Sciatic nerve (tissue), 2 donors: ENCODE results near the gene SPEG. TPM values are rescaled to one million over a fixed set of nuclear protein-coding genes. Genes with fewer than 3 reads are reported as not detected.
A peak's percentile ranks its signal among the peaks of the same experiment; 100 is the strongest.

Experiments used
- ATAC-seq: fragments of 200-7000 bp; cut with Tn5 transposase; one replicate; pipeline ENCODE4 v1.9.1; 2020; ENCODE audit warnings: mild to moderate bottlenecking, moderate library complexity
- DNase-seq: peaks from one replicate; pipeline ENCODE4 v3.0.0-alpha.2; 2020; ENCODE audit warnings: low spot score
- intact Hi-C: fragments of 100-400 bp; cut with DNase I; formaldehyde crosslinking; loops from one replicate; pipeline ENCODE4 v1.14.2; 2022
- total RNA-seq: library from RNA; stranded (reverse); fragmentation: NEBNext Ultra II Directional; extraction: Animal tissue kit (Norgen Biotek cat#: 25700); gene quantifications from one replicate; pipeline ENCODE4 v1.2.1, GENCODE V29; 2021
- donor health status: DM: no; HTN: no; CAD: no.
- donor health status: DM: no; HTN: no; CAD: no.

SPEG gene
- total RNA-seq, 1 donor from 2014 or later: 7.2 TPM

DNA sequence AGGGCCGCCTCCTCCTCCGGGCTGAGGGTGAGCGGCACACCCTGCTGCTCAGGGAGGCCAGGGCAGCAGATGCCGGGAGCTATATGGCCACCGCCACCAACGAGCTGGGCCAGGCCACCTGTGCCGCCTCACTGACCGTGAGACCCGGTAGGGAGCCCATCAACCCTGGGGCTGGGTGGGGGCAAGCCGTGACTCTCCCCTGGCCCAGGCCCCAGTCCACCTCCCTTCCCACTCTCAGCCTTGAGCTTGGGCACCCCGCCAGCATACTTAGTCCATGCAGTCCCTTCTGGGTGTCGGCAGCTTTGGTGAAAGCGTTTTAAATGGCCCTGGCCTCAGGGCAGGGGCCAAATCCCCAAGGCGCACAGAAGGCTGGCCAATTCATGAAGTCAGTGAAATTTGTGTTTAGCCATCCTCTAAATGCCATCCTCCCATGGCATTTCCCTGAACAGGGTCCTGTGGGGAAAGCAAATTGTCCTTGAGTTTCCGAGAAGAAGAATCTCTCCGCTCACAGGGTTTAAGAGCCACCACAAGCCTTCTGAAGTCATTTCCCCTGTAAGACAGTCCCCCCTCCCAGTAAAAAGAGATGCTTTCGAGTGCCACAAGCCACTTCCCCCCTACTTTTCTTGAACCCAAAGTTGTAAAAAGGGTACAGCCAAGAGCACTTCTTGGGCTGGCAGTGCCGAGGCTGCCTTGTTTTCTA is 17.2 kb downstream of the SPEG start:
- intact Hi-C loops: no loop called here
- ATAC-seq: no peak
- no peak for DNase-seq

DNA sequence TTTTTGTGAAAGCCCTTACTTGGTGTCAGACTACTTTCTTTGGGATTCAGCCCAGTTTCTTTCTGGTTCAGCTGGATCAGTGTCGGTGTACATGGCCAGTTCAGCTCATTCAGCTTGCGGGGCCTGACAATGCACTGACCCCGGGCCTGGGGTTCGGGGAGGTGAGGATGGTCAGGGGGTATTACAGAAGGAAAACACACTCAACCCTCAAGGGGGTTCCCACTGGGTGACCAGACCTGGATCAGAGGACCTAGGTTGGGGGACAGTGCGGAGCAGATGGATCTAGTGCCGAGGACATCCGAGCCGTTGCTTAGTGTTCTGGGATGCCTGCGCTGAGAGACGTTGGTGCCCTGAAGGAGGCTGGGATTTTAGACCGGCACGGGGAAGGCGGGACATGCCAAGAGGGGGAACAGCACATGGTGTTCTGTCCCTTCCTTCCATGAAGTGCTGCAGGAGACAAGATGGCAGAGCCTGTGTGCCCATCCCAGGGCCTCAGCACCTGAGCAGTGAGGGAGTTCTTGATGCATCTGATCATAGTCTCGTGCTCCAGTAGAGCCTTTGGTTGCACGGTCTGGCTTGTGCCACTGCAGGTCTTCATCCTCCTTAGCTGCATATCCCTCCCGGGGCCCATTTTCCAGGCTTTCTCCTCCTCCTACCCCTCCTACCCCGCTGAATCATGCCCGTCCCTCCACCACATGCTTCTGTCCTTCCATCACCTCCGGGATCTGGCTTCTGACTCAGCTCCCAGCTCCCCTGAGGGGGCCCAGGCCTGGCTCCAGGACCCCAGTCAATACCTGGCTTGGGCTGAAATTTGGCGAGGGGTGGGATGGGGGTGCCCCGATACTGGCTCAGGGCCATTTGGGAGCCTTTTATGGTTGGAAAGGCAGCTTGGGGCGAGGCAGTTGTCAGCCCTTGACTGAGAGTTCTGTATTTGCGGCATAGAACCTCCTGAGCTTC is 18.0 kb downstream of the SPEG start:
- intact Hi-C loops: no loop called here
- ATAC-seq: peak; percentile 79

DNA sequence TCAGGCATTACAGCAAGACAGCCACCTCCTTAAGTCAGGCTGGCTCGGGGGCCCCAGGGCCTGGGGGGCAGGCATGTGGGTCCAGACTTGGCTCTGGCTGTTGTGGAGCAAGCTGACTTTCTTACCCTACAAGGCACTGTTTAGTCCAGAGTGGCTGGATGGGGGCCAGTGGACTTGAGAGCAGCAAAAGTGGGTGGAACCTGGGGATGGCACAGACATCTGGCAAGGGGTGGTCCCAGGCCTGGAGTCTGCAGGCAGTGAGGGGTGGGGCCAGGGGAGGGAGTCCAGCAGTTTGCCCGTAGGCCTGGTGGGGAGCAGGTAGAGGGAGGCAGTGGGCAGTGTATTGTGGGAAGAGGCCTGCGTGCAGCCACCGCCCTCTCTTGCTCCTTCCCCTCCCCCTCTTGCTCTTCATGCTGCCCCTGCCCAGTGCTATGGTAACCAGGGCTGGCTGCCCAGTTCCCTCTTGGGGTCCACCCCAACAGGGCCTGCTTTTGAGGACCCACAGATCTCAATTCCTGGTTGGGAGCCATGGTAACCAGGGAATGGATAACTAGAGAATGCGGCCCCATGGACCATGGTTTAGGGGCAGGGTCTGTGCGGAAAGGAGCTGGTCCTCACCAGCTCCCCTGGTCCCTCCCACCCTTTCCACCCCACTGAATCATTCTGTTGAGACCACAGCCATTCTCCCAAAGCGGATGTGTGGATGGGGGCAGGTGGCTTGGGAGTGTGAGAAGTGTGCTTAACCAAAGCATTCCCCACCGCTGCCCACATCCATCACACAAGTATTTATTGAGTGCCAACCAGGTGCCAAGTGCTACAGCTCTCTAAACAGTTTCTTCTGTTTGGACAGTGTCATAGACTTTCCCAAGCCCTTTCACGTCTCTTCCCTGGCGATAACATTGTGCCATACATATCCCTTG is 19.3 kb downstream of the SPEG start:
- intact Hi-C loops: no loop called here
- ATAC-seq (peak; percentile 20), DNase-seq (no peak)

More for the DNA sequence above, 18.0 kb downstream of the SPEG start:
- DNase-seq: no peak

DNA sequence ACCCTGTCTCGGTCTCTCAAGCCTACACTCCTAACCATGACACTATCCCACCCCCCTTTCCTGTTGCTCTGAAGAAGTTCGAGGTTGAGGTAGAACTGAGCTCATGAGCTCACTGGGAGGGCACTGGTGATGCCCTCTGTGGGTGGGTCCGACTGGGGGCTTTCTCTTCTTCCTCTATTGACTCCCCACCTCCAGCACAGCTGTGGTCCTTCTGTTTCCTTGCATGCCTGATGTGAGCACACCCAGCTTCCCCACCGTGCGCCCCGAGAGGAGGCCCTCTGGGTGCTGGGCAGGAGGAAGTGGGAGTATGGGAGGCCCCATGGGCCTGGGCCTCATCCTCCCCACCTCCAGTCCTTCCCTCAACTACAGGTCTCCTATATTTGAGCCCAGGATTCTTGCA is 20.9 kb downstream of the SPEG start:
- DNase-seq (no peak), ATAC-seq (no peak)
- intact Hi-C loops: no loop called here

DNA sequence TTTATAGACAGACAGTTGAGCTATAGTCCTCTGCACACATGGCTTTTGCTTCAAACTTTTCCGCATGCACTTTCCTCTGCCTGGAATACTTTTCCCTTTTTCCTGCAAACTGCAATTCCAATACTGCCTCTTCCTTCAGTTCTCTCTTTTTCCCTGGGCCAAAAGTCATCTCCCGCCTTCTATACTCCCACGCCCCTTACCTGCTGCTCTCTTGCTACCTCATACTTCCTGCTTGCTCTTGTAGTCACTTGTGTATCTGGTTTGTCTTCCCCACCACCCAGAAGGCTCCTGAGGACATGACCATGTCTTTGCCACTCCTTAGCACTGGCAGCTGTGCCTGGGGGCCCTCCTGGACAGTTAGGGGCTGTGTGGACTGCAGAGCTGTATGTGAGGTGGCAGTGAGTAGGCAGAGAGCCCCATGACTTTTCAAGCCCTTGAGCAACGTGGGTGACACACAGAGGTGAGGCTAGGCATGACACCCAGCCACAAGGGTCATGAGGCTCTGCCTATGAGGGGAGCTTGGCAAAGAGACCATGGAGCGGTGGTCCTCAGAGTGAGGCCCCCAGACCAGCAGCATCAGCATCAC is 23.2 kb downstream of the SPEG start:
- intact Hi-C loops: no loop called here
- ATAC-seq: no peak
- no peak for DNase-seq

DNA sequence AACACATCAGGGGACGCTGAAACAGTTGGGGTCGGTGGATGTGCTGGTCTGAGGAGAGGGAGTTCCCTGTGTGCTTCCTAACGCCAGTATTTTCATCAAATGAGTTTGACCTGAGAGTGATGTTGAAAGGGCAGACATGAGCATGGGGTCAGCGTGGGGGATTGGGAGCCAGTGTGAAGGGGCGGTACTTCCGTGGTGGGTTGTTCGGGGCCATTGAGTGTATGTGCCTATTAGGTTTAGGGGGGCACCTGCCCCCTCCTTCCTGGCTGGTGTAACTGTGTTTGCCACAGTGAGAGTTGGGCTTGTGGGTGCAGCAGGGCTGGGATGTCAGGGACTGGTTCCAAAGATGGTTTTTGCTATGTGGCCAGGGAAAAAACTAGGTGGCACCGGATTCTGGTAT is 24.4 kb downstream of the SPEG start:
- DNase-seq: no peak
- intact Hi-C loops: no loop called here
- no peak for ATAC-seq

DNA sequence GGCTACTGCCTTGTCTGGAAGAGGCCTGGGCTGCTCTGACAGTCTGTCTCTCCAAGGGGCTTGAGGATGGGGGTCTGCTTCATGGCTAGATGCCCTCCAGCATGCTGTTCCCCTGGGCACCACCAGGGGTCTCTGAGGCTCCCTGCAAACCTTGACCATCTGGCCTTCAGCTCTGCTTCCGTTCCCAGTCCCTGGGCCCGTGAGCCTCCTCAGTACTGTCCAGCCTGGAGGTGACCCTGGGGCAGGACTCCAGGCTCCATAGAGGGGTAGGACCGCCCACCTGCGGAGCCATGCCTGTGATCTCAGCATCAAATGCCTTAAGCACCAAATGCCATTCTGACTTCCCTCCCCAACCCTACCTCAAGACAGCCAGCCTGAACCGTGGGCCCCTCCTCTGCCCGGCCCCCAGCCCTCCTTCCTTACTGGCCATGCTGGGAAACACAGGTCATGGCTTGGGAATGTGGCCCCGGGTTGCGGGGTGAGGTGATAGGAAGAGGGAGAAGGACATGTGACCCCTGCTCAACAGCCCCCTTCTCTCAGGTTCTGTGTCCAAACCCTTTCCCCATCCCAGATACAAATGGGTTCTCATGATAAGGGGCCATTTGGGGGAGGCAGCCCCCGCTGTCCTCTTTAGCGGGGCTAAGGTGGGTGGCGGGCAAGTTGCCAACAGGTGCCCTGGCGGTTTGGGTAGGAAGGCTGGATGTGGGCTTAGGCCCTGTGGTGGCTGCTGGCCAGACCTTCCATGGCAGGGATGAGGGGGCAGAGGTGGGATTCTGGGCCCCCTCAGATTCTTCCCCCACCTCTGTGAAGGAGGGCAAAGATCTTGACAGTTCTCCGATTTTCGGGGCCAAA is 25.0 kb downstream of the SPEG start:
- no peak for DNase-seq
- peak; percentile 75 for ATAC-seq
- intact Hi-C loops: no loop called here

DNA sequence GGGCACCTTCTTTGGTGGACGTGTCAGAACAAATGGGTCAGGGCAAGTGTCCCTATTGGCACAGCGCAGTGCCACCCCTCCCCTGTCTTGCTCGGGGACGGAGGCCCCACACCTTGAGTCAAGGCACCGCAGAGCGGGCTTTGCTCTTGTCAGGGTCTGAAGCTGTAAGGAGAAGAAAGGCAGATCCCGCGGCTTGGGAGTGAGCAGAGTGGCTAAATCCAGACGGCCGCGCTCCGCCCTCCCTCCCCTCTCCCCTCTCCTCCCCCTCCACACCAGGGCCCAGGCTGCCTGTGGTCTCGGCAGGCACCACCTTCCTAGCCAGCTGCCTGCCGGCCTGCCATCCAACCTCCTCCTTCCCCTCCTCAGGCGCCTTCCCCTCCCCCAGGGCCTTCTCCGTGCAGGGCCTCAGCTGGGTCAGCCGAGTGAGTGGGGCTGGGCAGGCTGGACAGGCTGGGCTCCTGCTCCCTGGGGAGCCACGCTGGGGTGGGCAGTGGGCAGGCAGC is 25.8 kb downstream of the SPEG start:
- intact Hi-C loops: no loop called here
- DNase-seq (no peak), ATAC-seq (peak; percentile 63)

DNA sequence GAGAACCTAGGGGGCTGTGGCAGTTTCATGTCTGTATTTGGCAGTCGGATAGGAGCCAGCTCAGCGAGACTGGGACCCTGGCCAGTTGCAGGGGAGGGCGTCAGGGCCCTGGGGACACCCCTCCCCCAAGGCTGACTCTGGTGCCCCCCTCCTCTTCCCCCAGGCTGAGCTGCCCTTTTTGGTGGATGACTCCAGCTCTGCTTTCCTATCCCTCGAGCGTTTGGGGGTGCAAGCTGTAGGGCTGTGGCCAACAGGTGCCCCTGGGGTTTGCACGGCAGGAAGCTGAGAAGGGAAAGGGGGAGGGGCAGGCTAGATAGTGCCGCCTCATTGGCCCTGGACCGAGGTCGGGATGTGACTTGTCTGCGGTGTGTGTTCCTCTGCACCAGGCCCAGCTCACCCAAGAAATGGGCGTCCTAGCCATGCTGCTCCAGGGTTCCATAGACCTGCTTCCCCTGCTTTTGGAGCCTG is 26.4 kb downstream of the SPEG start:
- peak; percentile 27 for ATAC-seq
- DNase-seq: no peak
- intact Hi-C loops: no loop called here

DNA sequence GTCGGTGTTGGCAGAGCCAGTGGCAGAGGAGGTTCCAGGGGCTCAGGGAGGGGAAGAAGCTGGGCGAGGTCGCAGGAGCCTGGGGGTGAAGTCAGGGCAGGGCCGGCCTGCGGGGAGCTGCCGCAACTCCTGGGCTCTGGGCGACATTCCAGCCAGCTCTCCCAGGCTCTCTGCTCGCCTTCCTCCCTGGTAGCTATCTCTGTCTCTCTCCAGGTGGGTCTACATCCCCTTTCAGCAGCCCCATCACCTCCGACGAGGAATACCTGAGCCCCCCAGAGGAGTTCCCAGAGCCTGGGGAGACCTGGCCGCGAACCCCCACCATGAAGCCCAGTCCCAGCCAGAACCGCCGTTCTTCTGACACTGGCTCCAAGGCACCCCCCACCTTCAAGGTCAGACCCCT is 27.0 kb downstream of the SPEG start:
- intact Hi-C loops: no loop called here
- ATAC-seq (no peak), DNase-seq (no peak)

DNA sequence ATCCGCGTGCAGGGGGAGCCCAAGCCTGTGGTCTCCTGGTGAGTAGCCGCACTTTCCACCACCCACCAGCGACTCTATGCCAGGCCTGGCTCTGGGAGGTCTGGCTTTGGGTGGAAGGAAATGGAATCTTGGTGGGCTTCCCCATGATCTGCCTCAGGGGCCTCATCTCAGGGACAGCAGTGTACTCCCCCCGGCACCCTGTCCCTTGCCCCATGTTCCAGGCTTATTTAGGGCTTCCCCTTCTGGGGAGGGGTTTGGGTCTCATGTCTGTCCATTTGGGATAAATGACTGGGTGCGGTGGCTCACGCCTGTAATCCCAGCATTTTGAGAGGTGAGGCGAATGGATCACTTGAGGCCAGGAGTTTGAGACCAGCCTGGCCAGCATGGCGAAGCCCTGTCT is 27.7 kb downstream of the SPEG start:
- intact Hi-C loops: no loop called here
- ATAC-seq: no peak
- DNase-seq: no peak

DNA sequence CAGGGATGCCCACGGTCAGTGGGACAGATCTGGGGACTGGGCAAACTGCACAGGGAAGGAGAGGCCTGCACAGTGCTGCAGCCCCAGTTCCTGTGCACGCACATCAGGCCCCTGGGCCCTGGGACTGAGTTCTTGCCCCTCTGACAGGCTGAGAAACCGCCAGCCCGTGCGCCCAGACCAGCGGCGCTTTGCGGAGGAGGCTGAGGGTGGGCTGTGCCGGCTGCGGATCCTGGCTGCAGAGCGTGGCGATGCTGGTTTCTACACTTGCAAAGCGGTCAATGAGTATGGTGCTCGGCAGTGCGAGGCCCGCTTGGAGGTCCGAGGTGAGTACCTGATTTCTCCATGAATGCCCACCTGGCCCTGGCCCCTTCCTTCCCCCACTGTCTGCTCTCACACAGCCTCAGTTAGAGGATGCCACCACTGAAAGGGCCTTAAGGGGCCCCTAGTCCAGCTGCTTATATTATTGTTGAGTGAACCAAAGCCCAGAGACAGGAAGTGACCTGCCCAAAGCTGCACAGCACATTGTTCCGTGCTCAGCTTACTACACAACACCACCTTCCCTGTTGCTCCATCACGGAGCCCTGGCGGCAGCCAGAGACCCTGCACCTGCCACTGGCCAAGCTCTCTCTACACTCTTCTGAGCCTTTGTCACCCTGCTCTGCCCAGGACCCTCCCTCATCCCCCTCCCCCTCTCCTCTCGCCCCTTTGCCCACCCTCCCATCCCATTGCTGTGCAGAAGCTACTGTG is 29.8 kb downstream of the SPEG start:
- ATAC-seq (no peak), DNase-seq (no peak)
- intact Hi-C loops: no loop called here

DNA sequence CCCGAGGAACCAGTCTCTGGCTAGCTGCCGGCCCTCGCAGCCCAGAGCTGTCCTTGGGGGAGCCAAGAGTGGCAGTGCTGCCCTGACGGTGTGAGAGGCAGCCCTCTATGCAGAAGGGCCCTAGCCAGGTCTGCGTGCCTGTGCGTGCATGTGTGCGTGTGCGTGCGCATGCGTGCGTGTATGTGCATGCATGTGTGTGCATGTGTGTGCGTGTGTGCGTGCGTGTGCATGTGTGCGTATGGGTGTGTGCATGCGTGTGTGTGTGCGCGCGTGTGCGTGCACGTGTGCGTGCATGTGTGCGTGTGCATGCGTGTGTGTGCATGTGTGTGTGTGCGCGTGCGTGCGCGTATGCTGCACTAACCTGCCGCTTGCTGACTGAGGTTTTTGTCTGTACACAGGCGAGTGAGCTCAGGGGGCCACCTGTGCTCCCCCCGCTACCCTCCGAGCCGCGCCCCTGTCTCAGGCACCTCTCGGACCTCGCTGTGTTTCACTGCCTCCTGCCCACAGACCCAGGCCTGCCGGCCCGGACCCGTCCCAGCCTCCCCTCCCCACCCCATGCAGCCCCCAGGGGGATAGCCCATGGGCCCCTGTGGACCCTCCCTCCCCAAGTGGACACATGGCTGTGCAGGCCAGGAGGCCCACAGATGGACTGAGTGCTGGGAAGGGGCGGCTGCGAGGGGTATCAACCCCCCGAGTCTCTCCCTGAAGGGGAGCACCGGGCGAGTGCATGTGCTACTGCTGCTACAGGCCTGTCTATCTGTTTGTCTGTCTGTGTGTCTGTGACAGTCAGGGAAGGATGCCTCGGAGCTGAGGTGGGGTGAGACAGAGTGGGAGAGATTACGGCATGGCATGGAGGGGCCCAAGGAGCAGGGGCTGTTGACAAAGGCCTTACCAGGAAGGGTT is 31.3 kb downstream of the SPEG start:
- ATAC-seq (no peak), DNase-seq (no peak)
- intact Hi-C loops: no loop called here

DNA sequence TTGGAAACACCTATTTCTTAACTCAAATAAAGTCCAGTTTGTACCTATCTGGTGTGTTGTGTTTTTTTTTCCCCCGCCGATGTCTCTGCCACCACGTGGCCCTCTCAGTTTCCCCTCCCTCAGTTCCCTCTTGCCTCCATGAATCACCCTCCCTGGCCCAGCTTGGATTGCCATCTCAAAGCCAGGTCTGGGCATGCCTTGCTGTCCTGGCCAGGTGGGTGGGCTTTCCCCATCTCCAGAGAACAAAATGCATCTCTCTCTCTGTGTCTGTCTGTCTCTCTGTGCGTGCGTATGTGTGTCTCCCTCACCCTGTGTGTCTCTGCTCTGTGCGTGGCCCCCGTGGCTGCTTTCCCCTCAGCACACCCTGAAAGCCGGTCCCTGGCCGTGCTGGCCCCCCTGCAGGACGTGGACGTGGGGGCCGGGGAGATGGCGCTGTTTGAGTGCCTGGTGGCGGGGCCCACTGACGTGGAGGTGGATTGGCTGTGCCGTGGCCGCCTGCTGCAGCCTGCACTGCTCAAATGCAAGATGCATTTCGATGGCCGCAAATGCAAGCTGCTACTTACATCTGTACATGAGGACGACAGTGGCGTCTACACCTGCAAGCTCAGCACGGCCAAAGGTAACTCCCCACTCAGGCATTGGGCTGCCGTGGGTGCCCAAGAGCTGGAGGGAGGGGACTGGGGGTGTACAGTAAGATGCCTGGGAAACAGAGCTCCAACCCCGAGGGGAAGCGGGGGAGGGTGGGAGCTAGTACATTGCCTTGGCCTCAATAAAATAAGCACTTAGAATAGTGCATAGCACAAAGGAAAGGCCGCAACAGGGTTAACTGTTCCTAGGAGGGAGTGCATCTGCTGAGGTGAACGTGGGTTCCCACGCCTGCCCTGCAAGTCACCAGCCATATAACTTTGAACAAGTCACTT is 32.4 kb downstream of the SPEG start:
- DNase-seq (no peak), ATAC-seq (no peak)
- intact Hi-C loops: no loop called here

DNA sequence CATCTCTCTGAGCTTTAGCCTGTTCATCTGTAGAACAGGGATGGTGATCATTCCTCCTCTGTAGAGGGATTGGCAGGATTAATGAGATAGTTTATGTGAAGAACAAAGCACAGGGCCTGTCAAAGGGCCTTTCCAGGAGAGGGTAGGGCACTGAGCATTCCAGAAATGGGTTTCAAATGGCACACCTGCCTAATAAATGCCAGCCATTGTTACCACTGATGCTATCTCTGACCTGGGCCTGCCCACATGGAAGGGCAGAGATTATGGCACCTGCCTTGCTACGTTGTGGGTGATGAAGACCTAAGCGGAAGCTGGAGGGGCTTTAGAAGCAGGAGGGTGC is 33.1 kb downstream of the SPEG start:
- intact Hi-C loops: no loop called here
- DNase-seq (no peak), ATAC-seq (no peak)
